Colonic mucosa (tissue), 4 donors: ENCODE data around the gene ADARB2. TPM values are rescaled to one million over a fixed set of nuclear protein-coding genes. Genes with fewer than 3 reads are reported as not detected.

Source experiments
- DNase-seq: peaks from one replicate; pipeline ENCODE4 v3.0.0-alpha.2; 2020
- H3K27ac ChIP-seq: fragments of 200-600 bp; one replicate; pipeline ENCODE4 v1.8.0; 2021
- H3K27me3 ChIP-seq: fragments of 200-600 bp; one replicate; pipeline ENCODE4 v1.8.0; 2021
- H3K36me3 ChIP-seq: fragments of 200-600 bp; one replicate; pipeline ENCODE4 v1.8.0; 2021
- H3K4me1 ChIP-seq: fragments of 200-600 bp; one replicate; pipeline ENCODE4 v1.8.0; 2021; ENCODE audit warnings: mild to moderate bottlenecking
- H3K4me3 ChIP-seq: fragments of 200-600 bp; one replicate; pipeline ENCODE4 v1.8.0; 2021
- H3K9ac ChIP-seq, 2 donors: one replicate each; pipeline ENCODE4 v1.7.0; 2013; ENCODE audit warnings: control low read depth in 2 of 2, low read depth in 2 of 2, low read length in 2 of 2
- H3K9me3 ChIP-seq: fragments of 200-600 bp; one replicate; pipeline ENCODE4 v1.8.0; 2021
- intact Hi-C: fragments of 100-400 bp; cut with DNase I; formaldehyde crosslinking; loops from one replicate; pipeline ENCODE4 v1.14.1; 2022
- total RNA-seq, 2 donors: library from RNA; stranded (reverse); fragmentation: NEBNext Ultra II Directional in 1 of 2; extraction: Animal tissue kit (Norgen Biotek cat#: 25700) in 1 of 2; gene quantifications; one replicate each; pipeline ENCODE4 v1.2.1, GENCODE V29; 2021
- TF ChIP-seq, protein P1 (sequence below): fragments of 200-600 bp; IDR thresholded peaks from one replicate; pipeline ENCODE4 v1.8.0; 2022; ENCODE audit warnings: antibody characterized with exemption, mild to moderate bottlenecking
- donor health status: healthy.
- donor health status: DM: no; HTN: no; CAD: no.
- donor health status: DM: no; HTN: no; CAD: no.

Gene ADARB2
- total RNA-seq, 2 donors from 2014 or later: 0.19 TPM; not detected in 1

DNA sequence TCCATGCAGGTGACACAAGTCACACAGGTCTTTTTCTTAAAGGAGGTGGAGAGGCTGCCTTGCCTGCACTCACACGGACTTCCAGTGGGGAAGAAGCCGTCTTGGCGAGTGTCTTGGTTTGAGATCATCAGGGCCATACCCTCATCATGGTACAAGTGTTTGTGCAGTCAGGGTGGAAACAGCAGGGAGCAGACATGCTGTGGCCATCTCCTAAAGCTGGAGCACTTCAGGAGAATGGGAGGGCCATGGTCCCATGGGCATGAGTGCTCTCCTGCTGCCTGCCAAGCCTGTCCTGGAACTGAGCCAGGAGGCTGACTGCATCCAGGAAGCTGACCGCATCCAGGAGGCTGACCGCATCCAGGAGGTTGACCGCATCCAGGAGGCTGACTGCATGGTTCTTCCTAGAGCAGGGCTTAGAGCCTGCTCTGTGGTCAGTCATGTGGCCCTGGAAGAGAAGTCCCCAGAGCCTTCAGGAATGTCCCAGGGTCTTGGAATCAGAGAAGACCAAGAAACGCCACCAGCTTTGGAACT lies 98.4 kb downstream of the ADARB2 start:
- Histone ChIP-seq H3K9ac (no peak overlapping the region), H3K27me3 (no peaks in the 10 kb centered on the region), H3K36me3 (no peaks in the 10 kb centered on the region), H3K27ac (no peak overlapping the region), H3K4me3 (no peak overlapping the region), H3K4me1 (no peaks in the 10 kb centered on the region), H3K9me3 (no peaks in the 10 kb centered on the region)
- intact Hi-C loops: no loop called here
- TF ChIP-seq, protein P1, sequence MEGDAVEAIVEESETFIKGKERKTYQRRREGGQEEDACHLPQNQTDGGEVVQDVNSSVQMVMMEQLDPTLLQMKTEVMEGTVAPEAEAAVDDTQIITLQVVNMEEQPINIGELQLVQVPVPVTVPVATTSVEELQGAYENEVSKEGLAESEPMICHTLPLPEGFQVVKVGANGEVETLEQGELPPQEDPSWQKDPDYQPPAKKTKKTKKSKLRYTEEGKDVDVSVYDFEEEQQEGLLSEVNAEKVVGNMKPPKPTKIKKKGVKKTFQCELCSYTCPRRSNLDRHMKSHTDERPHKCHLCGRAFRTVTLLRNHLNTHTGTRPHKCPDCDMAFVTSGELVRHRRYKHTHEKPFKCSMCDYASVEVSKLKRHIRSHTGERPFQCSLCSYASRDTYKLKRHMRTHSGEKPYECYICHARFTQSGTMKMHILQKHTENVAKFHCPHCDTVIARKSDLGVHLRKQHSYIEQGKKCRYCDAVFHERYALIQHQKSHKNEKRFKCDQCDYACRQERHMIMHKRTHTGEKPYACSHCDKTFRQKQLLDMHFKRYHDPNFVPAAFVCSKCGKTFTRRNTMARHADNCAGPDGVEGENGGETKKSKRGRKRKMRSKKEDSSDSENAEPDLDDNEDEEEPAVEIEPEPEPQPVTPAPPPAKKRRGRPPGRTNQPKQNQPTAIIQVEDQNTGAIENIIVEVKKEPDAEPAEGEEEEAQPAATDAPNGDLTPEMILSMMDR: no peak
- DNase-seq: no peak

DNA sequence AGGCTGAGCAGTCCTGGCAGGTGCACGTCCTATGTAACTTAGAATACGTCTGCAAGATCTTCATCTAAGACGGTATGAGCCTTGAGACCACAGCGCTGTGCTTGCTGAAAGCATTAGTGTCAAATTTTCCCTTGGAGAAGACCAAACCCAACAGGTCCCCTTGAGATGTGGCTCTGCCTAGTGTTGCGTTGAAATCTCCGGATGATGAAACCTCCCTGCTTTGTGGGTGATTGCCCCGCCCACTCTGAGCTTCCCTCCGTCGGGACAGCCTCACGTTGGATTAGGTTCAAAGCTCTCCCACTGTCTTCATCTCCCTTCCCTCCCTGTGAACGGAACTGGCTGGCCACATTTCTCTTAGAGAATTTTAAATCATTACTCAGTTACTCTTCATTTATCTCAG lies 102.0 kb downstream of the ADARB2 start:
- H3K27ac ChIP-seq: no peak overlapping the region
- no peak overlapping the region for H3K9ac ChIP-seq
- H3K36me3 ChIP-seq: no peaks in the 10 kb centered on the region
- H3K27me3 ChIP-seq: no peaks in the 10 kb centered on the region
- no peak overlapping the region for H3K4me3 ChIP-seq
- intact Hi-C loops: no loop called here
- DNase-seq: no peak
- no peaks in the 10 kb centered on the region for H3K4me1 ChIP-seq
- no peaks in the 10 kb centered on the region for H3K9me3 ChIP-seq
- TF ChIP-seq, protein P1: no peak

DNA sequence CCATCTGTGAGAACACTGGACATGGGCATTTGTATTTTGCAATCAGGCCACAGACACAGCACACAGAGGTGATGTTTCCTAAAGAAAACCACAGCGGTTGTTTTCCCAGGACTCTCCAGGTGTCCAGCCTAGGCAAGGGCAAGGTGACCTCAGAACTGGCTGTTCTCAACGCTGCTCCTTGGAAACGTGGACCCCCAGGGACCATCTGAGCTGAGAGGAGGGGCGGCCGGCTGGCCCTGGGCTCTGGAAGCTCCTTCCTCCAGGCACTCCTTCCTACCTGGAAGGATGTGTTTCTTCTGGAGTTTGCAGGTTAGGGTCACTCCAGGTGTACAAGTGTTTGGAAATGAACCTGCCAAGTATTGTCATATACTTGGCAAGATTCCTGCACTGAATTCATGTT lies 103.1 kb downstream of the ADARB2 start:
- no peaks in the 10 kb centered on the region for H3K4me1 ChIP-seq
- no peaks in the 10 kb centered on the region for H3K9me3 ChIP-seq
- H3K36me3 ChIP-seq: no peaks in the 10 kb centered on the region
- no peak overlapping the region for H3K9ac ChIP-seq
- H3K4me3 ChIP-seq: no peak overlapping the region
- H3K27me3 ChIP-seq: no peaks in the 10 kb centered on the region
- TF ChIP-seq, protein P1: no peak
- H3K27ac ChIP-seq: no peak overlapping the region
- no peak for DNase-seq
- intact Hi-C loops: no loop called here

DNA sequence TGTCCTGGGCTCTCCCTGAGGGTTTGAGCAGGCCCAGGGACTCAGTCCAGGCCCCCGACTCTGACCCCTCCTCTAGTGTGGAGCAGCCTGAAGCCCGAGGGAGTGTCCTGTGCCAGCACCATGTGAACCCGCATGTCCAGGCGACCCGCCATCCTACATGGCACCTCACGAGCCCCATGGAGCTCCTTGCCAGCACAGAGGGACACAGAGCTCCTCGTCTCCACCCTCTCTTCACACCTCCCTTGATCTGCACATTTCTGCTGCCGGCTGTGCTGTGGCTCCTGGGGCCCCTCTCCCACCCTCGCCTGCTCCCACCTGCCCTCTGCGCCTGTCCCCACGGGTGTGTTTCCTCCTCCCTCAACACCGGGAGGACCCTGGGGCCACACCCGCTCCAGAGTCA lies 103.5 kb downstream of the ADARB2 start:
- intact Hi-C loops: no loop called here
- no peak overlapping the region for H3K27ac ChIP-seq
- TF ChIP-seq, protein P1: no peak
- no peak for DNase-seq
- H3K4me3 ChIP-seq: no peak overlapping the region
- H3K9ac ChIP-seq: no peak overlapping the region
- no peaks in the 10 kb centered on the region for H3K36me3 ChIP-seq
- no peaks in the 10 kb centered on the region for H3K9me3 ChIP-seq
- H3K27me3 ChIP-seq: no peaks in the 10 kb centered on the region
- H3K4me1 ChIP-seq: no peaks in the 10 kb centered on the region

DNA sequence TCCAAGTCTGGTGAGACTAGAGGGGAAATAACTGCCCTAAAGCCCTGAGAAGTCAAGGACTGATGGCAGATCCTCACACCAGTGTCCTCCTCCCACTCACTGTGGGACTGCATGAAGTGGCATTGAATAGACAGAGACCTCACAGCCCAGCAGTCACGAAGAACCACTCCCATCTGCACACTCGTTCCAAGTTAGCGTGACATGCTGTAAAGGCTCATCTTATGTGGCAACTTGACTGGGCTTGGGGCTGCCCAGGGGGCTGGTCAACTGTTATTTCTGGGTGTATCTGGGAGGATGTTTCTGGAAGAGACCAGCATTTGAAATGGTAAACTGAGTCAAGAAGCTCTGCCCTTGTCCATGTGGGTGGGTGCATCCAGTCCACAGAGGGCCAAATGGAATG lies 104.7 kb downstream of the ADARB2 start:
- intact Hi-C loops: no loop called here
- H3K4me3 ChIP-seq: no peak overlapping the region
- TF ChIP-seq, protein P1: no peak
- no peaks in the 10 kb centered on the region for H3K9me3 ChIP-seq
- no peak overlapping the region for H3K27ac ChIP-seq
- H3K9ac ChIP-seq: no peak overlapping the region
- H3K36me3 ChIP-seq: no peaks in the 10 kb centered on the region
- no peaks in the 10 kb centered on the region for H3K4me1 ChIP-seq
- no peaks in the 10 kb centered on the region for H3K27me3 ChIP-seq
- DNase-seq: no peak
